C4-2B (cell line): ENCODE data around the gene SETX.

Experiments
- CTCF ChIP-seq: fragments of 450-650 bp; conservative IDR thresholded peaks from 2 replicates; pipeline ENCODE4 v1.5.1; 2017; ENCODE audit warnings: mild to moderate bottlenecking
- ZFX ChIP-seq: fragments of 450-650 bp; IDR thresholded peaks from 2 replicates; pipeline ENCODE4 v1.6.1; 2017

- TF ChIP-seq CTCF (no peak; the same call in 1 of the 2 replicates), ZFX (no peak)
These were observed 41.9 kb downstream of the SETX start for GRCh38 chr9:132312873-132313272.
